UCSD-AML1 (cell line): ENCODE results near the gene COIL.

ENCODE experiments used
- DNase-seq: peaks from one replicate; lab custom pipeline; 2025; ENCODE audit not compliant: unreplicated experiment; lab: John Stamatoyannopoulos, UW

COIL gene

DNA sequence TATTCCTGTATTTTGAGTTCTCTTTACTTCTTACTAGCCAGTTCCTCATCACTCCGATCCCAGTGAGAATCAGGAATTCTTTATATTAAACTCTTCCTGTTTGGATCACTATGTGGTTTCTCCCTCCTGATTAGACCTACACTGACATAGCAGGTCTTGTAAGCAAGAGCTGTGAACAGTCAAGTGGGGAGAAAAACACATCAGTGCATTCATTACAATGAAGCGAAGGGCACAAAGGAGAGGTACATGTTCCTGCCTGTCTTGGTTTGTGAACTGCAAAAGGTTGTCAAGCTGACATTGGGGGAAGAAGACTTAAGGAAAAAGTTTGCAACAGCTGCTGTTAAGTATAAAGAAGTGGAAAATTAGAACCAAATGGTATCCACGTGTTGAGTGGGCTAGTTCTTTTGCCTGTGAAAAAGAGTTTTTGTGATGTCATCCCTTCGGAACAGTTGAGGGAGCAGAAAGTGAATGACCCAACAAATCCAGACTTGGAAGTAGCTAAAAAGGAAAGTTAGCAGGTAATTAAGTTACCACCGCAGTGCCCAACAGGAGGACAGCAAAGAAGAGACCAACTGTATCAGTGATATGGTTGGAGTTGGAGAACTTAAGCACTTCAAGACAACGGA, 24.0 kb downstream of the COIL start:
- no peak for DNase-seq

DNA sequence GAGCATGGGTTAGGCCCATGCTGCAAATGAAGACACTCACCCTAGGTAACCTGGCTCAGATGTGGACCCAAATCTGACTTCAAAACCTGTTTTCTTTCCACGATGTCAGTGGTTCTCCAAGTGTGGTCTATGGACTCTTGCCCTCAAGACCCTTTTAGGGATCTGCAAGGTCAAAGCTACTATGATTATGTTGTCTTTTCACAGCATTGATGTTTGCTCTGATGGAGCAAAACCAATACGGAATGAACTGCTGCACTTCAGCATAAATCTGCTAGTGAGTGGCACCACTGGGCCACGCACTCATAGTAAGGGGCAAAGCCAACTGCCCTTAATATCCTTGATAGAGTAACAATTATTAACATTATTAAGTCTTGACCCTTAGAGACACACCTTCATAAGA, 25.4 kb downstream of the COIL start:
- DNase-seq = no peak

DNA sequence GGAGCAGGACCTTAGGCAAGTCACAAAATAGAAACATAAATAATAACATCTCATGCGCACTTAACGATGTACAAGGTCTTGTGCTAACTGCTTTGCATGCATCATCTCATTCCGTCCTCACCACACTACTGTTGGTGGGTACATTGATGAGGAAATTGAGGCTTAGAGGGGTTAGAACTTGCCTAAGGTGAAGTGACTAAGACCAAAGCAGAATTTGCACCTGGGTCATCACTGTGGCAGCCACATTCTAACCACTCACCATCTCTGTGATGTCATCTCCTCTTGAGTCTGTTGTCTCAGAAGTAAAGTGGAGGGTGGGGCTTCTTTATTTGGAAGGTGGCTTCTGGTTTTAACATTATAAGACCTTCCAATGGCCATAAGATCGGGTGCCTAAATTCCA, 26.6 kb downstream of the COIL start:
- DNase-seq = no peak

DNA sequence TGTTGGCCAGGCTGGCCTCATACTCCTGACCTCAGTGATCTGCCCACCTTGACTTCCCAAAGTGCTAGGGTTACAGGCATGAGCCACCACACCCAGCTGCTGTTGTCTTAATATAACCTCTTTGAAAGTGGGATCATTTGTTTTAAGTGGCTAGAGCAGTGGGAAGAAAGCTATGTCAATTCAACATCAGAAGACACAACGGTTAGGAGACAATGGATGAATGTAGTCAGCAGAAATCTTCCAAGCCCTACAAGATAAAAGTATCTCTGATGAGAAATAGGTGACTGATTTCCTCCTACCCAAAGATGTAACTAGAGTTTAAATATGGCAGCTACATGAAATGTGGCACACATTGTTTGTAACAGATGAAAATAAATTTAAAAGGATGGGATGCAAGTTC, 27.0 kb downstream of the COIL start:
- no peak for DNase-seq

DNA sequence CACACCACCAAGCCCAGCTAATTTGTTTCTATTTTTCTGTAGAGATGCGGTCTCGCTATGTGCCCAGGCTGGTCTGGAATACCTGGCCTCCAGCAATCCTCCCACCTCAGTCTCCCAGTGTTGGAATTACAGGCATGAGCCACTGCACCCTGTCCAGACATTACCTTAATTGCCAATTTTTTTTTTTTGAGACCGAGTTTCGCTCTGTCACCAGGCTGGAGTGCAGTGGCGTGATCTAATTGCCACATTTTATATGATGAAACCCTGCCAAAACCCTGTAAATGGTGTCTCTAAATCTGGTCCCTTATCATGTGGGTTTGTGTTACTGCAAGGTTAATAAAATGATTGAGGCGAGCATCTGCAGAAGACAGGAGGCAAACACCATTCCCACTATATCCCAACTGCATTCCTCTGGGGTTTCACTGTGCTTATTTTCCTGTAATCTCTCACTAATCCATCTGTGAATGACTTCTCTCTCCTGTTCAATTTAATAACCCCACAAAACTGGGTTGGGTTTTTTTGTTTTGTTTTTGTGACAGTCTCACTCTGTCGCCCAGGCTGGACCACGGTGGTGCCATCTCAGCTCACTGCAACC, 27.6 kb downstream of the COIL start:
- DNase-seq = no peak

DNA sequence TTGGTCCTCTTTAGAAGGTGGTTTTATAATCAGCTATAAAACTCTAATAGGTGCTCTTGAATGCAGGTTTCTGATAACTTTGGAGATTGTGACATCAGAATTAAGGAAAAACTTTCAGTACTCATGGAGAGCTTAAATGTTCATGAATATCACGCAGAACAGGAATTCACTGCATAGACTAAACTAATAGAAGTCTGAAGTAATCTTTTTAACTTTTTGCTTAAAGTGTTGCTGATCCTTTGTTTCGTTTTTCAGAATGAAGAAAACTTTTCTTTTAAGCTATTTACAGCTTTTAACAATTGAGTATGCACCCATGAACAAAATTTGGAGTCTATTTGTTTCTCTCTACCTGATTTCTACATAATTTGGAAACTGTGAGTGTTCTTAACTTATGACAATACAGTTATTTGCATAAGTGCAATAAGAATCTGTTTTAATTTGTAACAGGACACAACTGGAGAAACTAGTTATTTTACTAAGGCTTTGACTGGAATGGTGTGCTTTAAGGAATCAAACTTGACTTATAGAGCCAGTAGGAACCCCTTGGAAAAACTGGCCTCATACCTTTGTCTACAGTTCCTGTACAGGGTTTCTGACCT, 30.0 kb downstream of the COIL start:
- DNase-seq = no peak

GRCh38 chr17:56929362-56929969, 31.4 kb downstream of the COIL start:
- no peak for DNase-seq

DNA sequence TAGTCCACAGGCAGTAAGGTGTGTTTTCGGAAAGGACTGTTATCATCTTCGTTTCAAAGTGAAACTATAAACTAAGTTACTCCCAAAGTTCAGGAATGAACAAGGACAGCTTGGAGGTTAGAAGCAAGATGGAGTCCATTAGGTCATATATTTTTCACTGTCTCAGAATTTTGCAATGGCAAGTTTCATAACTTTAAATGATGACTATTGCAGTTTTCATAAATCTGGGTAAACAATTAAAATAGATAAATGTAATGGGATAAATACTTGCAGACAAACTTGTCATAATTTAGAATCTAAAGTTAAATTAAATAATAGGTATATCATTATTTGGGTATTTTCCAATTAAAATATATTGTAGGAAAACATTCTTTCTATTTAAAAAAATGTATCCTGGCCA, 32.3 kb downstream of the COIL start:
- DNase-seq = no peak

GRCh38 chr17:56926704-56927103, 34.1 kb downstream of the COIL start:
- DNase-seq = no peak

- DNase-seq = no peak
These were observed 34.6 kb downstream of the COIL start for GRCh38 chr17:56926270-56926669.

DNA sequence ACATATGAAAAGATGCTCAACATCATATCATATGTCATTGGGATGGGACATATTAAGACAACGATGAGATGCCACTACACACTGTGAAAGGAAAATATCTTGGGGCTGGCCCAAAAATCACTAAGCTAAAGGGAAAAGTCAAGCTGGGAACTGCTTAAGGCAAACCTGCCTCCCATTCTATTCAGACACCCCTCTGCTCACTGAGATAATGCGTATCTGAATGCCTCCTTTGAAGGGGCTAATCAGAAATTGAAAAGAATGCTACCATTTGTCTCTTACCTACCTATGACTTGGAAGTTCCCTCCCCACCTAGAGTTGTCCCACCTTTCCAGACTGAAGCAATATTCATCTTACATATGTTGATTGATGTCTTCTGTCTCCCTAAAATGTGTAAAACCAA, 35.8 kb downstream of the COIL start:
- DNase-seq = no peak

DNA sequence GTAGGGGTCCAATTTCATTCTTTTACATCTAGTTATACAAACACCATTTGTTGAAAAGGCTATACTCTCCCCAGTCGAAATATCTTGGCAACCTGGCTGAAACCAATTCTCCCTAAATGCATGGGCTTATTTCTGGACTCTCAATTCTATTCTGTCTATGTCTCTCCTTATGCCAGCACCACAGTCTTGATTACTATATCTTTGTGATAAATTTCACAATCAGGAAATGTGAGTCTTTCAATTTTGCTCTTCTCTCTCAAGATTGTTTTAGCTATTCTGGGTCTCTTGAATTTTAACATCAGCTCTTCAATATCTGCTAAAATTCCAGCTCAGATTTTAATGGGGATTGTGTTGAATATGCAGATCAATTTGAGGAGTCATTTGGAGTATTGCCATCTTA, 41.1 kb downstream of the COIL start:
- no peak for DNase-seq

- no peak for DNase-seq
These were observed 41.9 kb downstream of the COIL start for GRCh38 chr17:56918916-56919315.

GRCh38 chr17:56917559-56918296, 43.1 kb downstream of the COIL start:
- no peak for DNase-seq

GRCh38 chr17:56914581-56915273, 46.1 kb downstream of the COIL start:
- DNase-seq = no peak

DNA sequence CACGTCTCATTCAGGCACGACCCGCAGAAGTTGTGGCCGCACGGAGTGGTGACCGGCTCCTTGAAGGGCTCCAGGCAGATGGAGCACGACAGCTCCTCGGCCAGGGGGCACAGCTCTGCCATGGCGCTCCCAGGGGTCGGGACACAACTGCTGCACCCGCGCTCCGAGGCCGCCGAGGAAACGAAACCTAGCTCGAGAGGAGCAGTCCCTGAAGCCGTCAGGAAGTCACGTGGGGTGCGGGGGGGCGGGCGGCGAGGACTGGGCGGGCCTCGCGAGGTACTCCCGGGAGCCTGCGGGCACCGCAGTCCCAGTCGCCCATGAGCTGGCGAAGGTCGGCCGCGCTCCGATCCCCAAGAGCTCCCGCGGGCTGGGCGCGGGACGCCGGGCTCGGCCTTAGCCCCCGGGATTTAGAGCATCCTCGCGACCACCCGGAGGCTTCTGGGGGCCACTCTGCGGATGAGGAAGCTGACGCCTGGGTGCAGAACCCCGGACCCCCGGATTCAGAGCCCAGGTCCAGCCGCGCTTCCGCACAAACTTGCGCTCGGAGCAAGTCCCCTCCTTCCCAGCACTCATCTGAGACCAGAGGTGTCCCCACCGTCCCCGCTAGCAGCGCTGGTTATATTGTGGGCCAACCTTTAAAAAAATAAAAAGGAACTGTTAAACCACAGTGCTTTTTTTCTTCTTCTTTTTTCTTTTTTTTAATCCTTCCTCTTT, 46.8 kb downstream of the COIL start, which contains the start of gene TRIM25:
TSS of gene TRIM25 (minus strand) at position 183 of the 714 bp plus-strand sequence. CDS start at position 122, 61 bp downstream.
- peak; percentile 91 for DNase-seq

DNA sequence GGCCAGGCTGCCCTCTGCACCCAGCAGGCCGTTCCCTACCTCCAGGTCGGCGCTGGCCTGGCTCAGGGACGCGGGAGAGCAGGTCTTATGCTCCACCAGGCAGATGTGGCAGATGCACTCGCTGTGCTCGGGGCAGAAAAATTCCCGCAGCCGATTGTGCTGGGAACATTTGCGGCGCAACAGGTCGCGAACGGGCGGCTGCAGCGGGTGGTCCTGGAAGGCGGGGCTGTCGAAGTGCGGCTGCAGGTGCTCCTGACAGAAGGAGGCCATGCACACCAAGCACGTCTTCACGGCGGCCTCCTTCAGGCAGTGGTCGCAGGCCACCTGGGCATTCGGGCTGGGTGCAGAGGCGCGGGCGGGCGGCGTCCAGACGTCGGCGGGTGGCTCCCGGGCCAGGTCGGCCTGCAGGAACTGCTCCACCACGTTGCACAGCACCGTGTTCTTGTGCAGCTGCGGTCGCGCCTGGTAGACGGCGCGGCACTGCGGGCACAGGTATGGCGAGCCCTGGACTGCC, 47.4 kb downstream of the COIL start:
- no peak for DNase-seq

GRCh38 chr17:56913000-56913311, 47.9 kb downstream of the COIL start:
- DNase-seq = no peak

DNA sequence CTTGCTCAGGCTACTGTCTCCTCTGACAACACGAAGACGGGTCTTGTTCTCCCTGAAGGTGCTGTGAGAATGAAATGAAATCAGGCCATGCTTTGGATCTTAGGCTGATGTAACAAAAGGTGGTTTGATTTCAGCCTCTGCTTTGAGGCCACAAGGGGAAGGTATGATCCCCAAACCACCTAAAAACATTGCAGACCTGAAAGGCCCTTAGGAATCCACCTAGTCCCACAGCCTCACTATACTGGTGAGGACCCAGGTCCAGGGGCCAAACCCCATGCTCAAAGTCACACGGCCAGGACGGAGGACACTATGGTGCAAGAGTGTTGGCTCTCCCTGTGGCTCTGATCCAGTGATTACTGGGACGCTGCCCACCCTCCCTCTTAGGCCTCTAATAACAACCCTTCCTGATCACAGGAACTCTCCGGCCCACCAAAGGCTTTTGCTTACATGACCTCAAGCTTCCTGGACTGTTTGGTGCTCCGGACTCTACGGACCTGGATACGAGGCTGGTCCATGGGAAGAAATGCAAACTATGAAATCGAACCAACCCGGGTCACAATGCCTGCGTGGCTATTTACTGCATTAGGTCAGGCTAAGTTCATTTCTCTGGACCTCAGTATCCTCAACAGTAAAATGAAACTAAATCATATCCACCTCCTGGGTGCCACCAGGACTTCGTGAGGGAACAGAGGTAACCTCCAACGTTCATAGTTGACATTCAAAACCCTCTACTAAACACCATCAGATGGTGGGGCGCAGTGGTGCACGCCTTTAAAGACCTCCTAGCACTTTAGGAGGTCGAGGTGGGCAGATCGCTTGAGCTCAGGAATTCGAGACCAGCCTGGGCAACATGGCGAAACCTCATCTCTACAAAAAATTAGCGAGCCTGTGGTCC, 48.5 kb downstream of the COIL start:
- no peak for DNase-seq
